ENCODE data around the gene CTBP2.

CTBP2 gene

DNA sequence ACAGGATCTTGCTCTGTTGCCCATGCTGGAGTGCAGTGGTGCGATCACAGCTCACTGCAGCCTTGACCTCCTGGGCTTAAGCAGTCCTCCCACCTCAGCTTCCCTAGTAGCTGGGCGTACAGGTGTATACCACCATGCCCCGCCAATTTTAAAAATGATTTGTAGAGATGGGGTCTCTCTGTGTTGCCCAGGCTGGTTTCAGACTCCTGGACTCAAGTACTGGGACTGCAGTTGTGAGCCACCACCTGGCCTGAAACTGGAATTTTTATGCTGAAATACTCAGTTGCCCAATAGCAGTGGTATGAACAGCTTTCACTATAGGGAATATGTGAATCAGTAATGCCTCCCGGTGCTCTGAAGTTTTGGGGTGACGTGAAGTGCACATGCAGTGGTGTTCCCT, 210.8 kb downstream of the CTBP2 start:
- TF ChIP-seq, protein P1, sequence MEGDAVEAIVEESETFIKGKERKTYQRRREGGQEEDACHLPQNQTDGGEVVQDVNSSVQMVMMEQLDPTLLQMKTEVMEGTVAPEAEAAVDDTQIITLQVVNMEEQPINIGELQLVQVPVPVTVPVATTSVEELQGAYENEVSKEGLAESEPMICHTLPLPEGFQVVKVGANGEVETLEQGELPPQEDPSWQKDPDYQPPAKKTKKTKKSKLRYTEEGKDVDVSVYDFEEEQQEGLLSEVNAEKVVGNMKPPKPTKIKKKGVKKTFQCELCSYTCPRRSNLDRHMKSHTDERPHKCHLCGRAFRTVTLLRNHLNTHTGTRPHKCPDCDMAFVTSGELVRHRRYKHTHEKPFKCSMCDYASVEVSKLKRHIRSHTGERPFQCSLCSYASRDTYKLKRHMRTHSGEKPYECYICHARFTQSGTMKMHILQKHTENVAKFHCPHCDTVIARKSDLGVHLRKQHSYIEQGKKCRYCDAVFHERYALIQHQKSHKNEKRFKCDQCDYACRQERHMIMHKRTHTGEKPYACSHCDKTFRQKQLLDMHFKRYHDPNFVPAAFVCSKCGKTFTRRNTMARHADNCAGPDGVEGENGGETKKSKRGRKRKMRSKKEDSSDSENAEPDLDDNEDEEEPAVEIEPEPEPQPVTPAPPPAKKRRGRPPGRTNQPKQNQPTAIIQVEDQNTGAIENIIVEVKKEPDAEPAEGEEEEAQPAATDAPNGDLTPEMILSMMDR (IDR thresholded peaks at IDR 0.05; ENCODE audit: extremely low read depth, missing control alignments) = no peak
- no peak for DNase-seq (ENCODE audit: low spot score)

DNA sequence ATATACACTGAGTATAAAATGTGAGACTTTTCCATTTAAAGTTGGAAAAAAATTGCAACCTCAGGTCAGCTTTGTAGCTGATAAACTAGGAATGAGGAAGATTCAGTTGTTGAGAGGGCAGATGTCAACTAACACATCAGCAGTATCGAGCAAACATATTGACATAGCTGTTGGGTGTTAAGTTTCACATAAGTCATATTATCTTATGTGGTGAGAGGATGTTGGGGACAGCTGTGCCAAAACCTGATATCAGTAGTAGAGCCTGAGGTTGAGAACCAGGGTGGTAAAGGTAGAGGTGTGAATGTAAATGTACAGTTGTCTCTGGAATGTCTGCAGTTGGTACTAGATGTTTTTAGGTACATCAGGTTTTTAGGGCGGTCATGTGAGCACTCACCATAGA, 213.4 kb downstream of the CTBP2 start:
- TF ChIP-seq, protein P1 (IDR thresholded peaks at IDR 0.05; ENCODE audit: extremely low read depth, missing control alignments) = no peak
- no peak for DNase-seq (ENCODE audit: low spot score)

DNA sequence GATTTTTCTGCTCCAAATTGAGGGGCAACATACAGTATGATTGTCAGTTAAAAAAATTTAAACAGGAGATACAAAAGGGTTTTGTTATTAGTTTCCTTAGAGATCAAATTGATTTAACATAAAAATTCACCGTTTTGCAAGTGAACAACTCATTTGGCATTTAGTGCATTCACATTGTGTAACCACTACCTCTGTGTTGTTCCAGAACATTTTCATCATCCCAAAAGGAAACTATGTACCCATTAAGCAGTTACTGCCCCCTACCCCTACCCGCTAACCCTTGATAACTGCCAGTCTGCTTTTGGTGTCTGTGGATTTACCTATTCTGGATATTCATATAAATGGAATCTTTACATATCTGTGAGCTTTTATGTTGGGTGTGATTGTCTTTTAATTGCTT, 215.4 kb downstream of the CTBP2 start:
- no peak for DNase-seq (ENCODE audit: low spot score)
- TF ChIP-seq, protein P1 (IDR thresholded peaks at IDR 0.05; ENCODE audit: extremely low read depth, missing control alignments) = no peak

DNA sequence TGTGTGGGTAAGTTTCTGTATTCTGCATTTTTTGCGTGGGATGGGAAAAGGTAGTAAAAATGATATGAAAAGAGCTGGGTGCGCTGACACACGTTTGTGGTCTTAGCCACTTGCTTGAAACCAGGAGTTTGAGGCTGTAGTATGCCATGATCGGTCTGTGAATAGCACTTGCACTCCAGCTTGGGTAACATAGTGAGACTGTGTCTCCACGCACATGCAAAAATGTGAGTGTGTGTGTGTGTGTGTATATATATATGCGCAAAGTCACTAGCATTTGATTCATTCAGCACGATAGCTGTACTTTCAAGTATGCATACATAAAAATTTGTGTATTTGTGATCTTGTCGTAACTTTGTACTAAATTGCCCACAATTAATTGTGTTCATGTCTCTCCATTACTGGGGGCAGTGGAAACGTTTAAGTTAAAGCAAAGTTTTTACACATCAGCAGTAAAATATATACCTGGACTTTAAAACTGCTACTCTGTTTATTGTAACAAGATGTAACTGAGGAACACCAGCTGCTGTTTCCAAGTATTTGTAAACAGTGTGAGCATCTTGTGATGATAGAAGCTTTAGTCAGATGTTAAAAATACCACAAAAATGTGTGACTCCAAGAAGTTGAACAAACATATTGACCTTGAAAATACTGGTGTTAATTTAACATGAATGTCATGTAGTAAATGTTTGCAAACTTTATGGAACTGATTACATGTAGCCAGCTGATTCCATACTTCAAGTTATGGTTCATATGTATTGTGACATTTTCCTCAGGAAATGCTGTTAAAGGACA, 216.9 kb downstream of the CTBP2 start:
- no peak for DNase-seq (ENCODE audit: low spot score)
- TF ChIP-seq, protein P1 (IDR thresholded peaks at IDR 0.05; ENCODE audit: extremely low read depth, missing control alignments) = no peak

DNA sequence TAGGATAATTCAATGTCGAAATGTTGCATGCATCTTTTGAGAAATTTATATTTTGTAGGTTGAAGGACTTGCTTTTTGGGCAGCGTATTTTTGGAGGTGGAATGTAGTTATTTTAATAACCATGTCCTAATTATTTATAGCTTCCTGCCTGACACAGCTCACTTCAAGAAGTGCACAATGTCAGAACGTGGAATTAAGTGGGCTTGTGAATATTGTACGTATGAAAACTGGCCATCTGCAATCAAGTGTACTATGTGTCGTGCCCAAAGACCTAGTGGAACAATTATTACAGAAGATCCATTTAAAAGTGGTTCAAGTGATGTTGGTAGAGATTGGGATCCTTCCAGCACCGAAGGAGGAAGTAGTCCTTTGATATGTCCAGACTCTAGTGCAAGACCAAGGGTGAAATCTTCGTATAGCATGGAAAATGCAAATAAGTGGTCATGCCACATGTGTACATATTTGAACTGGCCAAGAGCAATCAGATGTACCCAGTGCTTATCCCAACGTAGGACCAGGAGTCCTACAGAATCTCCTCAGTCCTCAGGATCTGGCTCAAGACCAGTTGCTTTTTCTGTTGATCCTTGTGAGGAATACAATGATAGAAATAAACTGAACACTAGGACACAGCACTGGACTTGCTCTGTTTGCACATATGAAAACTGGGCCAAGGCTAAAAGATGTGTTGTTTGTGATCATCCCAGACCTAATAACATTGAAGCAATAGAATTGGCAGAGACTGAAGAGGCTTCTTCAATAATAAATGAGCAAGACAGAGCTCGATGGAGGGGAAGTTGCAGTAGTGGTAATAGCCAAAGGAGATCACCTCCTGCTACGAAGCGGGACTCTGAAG, 217.8 kb downstream of the CTBP2 start:
- no peak for DNase-seq (ENCODE audit: low spot score)
- TF ChIP-seq, protein P1 (IDR thresholded peaks at IDR 0.05; ENCODE audit: extremely low read depth, missing control alignments) = no peak

DNA sequence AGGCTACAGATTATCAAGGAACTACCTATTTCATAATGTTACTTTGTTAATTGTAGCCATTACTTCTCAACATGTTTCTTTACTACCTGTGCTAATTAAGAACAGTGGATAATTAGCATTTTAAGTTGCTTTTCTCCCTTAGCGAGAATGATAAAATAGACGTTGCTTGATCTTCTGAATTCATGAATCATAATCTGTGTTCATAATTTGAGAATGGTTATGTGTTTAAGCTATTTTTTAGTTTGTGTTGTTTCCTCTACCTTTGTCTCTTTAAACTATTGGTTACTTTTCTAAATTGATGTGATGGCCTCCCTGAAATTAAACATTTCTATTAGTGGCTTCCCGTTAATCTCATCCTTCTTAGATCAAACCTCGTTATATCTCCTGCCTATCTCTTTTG, 218.5 kb downstream of the CTBP2 start, which contains the start of gene ZRANB1:
Gene ZRANB1 (plus strand): TSS at position 301 of the 400 bp plus-strand sequence. CDS start 371 bp downstream, outside the sequence.
- TF ChIP-seq, protein P1 (IDR thresholded peaks at IDR 0.05; ENCODE audit: extremely low read depth, missing control alignments) = no peak
- no peak for DNase-seq (ENCODE audit: low spot score)

DNA sequence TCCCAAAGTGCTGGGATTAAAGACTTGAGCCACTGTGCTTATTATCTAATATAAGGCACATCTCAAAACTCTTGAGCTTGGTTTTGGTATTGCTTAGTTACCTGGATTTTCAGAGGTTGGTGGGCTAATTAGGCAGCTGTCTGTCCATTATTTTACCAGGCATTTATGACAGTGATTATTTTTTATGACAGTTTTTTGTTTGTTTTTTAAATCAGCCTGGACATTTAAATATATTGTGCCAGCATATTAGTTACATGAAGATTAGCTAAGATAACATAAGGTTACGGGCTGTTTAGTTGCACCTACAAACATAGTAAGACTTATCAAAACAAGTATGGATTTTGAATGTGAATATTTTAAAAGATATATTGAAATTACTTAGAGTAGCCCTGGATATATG, 221.1 kb downstream of the CTBP2 start:
- no peak for DNase-seq (ENCODE audit: low spot score)
- TF ChIP-seq, protein P1 (IDR thresholded peaks at IDR 0.05; ENCODE audit: extremely low read depth, missing control alignments) = no peak

Measured in GM20000 (cell line).